Fibroblast of villous mesenchyme (primary cell): ENCODE data around the gene PTPN20. TPM values are rescaled to one million over a fixed set of nuclear protein-coding genes. Genes with fewer than 3 reads are reported as not detected.

ENCODE experiments used
- DNase-seq: peaks from one replicate; pipeline ENCODE4 v3.0.0-alpha.2; 2010; ENCODE audit warnings: low read depth
- H3K4me3 ChIP-seq: 2 replicates; pipeline ENCODE4 v1.5.1; 2011; ENCODE audit warnings: low read depth, mild to moderate bottlenecking, low read length
- CTCF ChIP-seq: IDR thresholded peaks from 2 replicates; pipeline ENCODE4 v1.5.1; 2012; ENCODE audit warnings: low read depth, mild to moderate bottlenecking, low read length; ENCODE audit not compliant: insufficient read depth
- total RNA-seq: library from RNA; depleted of rRNA; stranded (reverse); fragments of >200 nt; gene quantifications from 2 replicates; pipeline ENCODE4 v1.2.3, GENCODE V29; 2012

PTPN20 gene
- total RNA-seq, 1 donor: 0.43 TPM

- TF ChIP-seq CTCF: no peak
- DNase-seq: no peak
- no peak overlapping the region for H3K4me3 ChIP-seq
These were observed 109.2 kb downstream of the PTPN20 start for GRCh38 chr10:47020471-47020870.

- no peak overlapping the region for H3K4me3 ChIP-seq
- peak; percentile 20 for TF ChIP-seq CTCF
- DNase-seq: no peak
These were observed 110.6 kb downstream of the PTPN20 start for GRCh38 chr10:47021850-47022249.

GRCh38 chr10:47022311-47023131, 111.3 kb downstream of the PTPN20 start:
- H3K4me3 ChIP-seq: no peak overlapping the region
- DNase-seq: no peak
- no peak for TF ChIP-seq CTCF

GRCh38 chr10:47023237-47024045, 112.2 kb downstream of the PTPN20 start:
- no peak for DNase-seq
- H3K4me3 ChIP-seq: no peak overlapping the region
- TF ChIP-seq CTCF: no peak

- no peak for DNase-seq
- TF ChIP-seq CTCF: no peak
- H3K4me3 ChIP-seq: no peak overlapping the region
These were observed 112.8 kb downstream of the PTPN20 start for GRCh38 chr10:47024046-47024322.

- TF ChIP-seq CTCF: peak; percentile 77
- no peak overlapping the region for H3K4me3 ChIP-seq
- peak; percentile 36 for DNase-seq
These were observed 113.4 kb downstream of the PTPN20 start for GRCh38 chr10:47024399-47025252.
